K562 (cell line): ENCODE data around the gene SNTG2. TPM values are rescaled to one million over a fixed set of nuclear protein-coding genes. Genes with fewer than 3 reads are reported as not detected.

Experiments used
- ATAC-seq: fragments of 200-7000 bp; cut with Tn5 transposase; 3 replicates; pipeline ENCODE4 v1.9.1; 2020; ENCODE audit warnings: moderate library complexity
- BruUV-seq: library from RNA; stranded (reverse); fragments of 400-500 nt; replicated peaks from 2 replicates; lab custom pipeline; 2021; lab: Mats Ljungman, UMichigan
- CTCF ChIA-PET: fragments of 300-600 bp; formaldehyde crosslinking; extraction: SDS; loops from one replicate; lab custom pipeline; 2021; ENCODE audit warnings: low intra/inter-chr PET ratio; lab: Yijun Ruan, JAX
- POLR2A ChIA-PET: fragments of 300-600, 350-650 bp; sonication (Branson Sonifier 250); formaldehyde crosslinking; extraction: SDS; loops from one replicate; lab custom pipeline; 2021; ENCODE audit warnings: antibody characterized with exemption, inconsistent platforms; lab: Yijun Ruan, JAX
- DNase-seq, 4 experiments: peaks; one replicate each; pipeline versions ENCODE4 v3.0.0 to v3.0.0-alpha.2; 2011 to 2018; ENCODE audit warnings: low spot score in 3 of 4, mixed read lengths in 3 of 4; ENCODE audit errors: extremely low read depth in 1 of 4
- FAIRE-seq: peaks from 2 replicates; lab custom pipeline; 2011; peaks lifted over from hg19 to GRCh38; lab: Jason Lieb, UNC
- H2AFZ ChIP-seq: 2 replicates; pipeline ENCODE4 v1.6.0; 2011; ENCODE audit warnings: low read depth, low read length, control low read depth, inconsistent platforms
- H3K27ac ChIP-seq: fragments of 200-600 bp; 3 replicates; pipeline ENCODE4 v1.8.0; 2011; ENCODE audit warnings: low read depth, mild to moderate bottlenecking, control low read depth, inconsistent platforms, low read length, moderate library complexity, mixed read lengths; ENCODE audit errors: extremely low read depth
- H3K27me3 ChIP-seq, 2 experiments: fragments of 300-600 bp in 1 of 2; 2 replicates in 1 of 2; 3 replicates in 1 of 2; pipeline versions ENCODE4 v1.6.0 to v1.8.0; 2011; ENCODE audit warnings: inconsistent platforms in 2 of 2, low read length in 2 of 2, mild to moderate bottlenecking in 1 of 2, mixed read lengths in 1 of 2, moderate library complexity in 1 of 2; ENCODE audit not compliant: control insufficient read depth in 2 of 2, insufficient read depth in 2 of 2
- H3K36me3 ChIP-seq: fragments of 300-600 bp; 3 replicates; pipeline ENCODE4 v1.8.0; 2011; ENCODE audit warnings: mild to moderate bottlenecking, low read length, inconsistent platforms; ENCODE audit not compliant: control insufficient read depth, insufficient read depth
- H3K4me1 ChIP-seq, 2 experiments: fragments of 200-600 bp in 1 of 2; replicated peaks in 1 of 2; 2 replicates in 1 of 2; 3 replicates in 1 of 2; pipeline versions ENCODE4 v1.5.1 to v1.8.0; 2011; ENCODE audit warnings: inconsistent platforms in 2 of 2, low read length in 2 of 2, mild to moderate bottlenecking in 1 of 2, mixed read lengths in 1 of 2, moderate library complexity in 1 of 2; ENCODE audit not compliant: control insufficient read depth in 2 of 2, insufficient read depth in 2 of 2
- H3K4me2 ChIP-seq: 2 replicates; pipeline ENCODE4 v1.6.1; 2011; ENCODE audit warnings: low read length, control low read depth, inconsistent platforms, mixed read lengths; ENCODE audit not compliant: insufficient read depth
- H3K4me3 ChIP-seq: fragments of 200-600 bp; sonication (generic), shearing (Covaris generic); 2 replicates; pipeline ENCODE4 v1.5.1; 2016; ENCODE audit warnings: control low read depth, inconsistent platforms
- H3K79me2 ChIP-seq: fragments of 200-600 bp; 3 replicates; pipeline ENCODE4 v1.8.0; 2011; ENCODE audit warnings: low read length, inconsistent platforms; ENCODE audit not compliant: control insufficient read depth, insufficient read depth
- H3K9ac ChIP-seq, 2 experiments: 2 replicates each; pipeline versions ENCODE4 v1.6.0 to v1.6.1; 2011; ENCODE audit warnings: low read depth in 2 of 2, low read length in 2 of 2, control low read depth in 1 of 2, inconsistent platforms in 1 of 2, mild to moderate bottlenecking in 1 of 2, mixed read lengths in 1 of 2; ENCODE audit not compliant: insufficient read depth in 1 of 2
- H3K9me1 ChIP-seq: one replicate; pipeline ENCODE4 v1.6.0; 2011; ENCODE audit warnings: inconsistent platforms, mild to moderate bottlenecking, low read length, moderate library complexity; ENCODE audit not compliant: control insufficient read depth, insufficient read depth
- H3K9me3 ChIP-seq: replicated peaks from 2 replicates; pipeline ENCODE4 v1.5.1; 2011; ENCODE audit warnings: low read depth, low read length, inconsistent platforms; ENCODE audit not compliant: control insufficient read depth, insufficient read depth
- H4K20me1 ChIP-seq: replicated peaks from 2 replicates; pipeline ENCODE4 v1.6.1; 2011; ENCODE audit warnings: low read length, inconsistent platforms, mixed read lengths; ENCODE audit not compliant: control insufficient read depth, insufficient read depth
- CBX5 ChIP-seq: IDR thresholded peaks from 2 replicates; pipeline ENCODE4 v1.6.1; 2014; ENCODE audit warnings: low read depth, borderline replicate concordance
- GTF2E2 ChIP-seq: fragments of 200-800 bp; sonication (Bioruptor generic); IDR thresholded peaks from 2 replicates; pipeline ENCODE4 v1.6.1; 2016; ENCODE audit warnings: missing genetic modification characterization, missing compliant biosample characterization
- HOMEZ ChIP-seq: fragments of 250-450 bp; sonication (Bioruptor Pico); IDR thresholded peaks from 2 replicates; pipeline ENCODE4 v1.4.0; 2020; ENCODE audit warnings: mild to moderate bottlenecking, moderate library complexity
- KAT2B ChIP-seq: IDR thresholded peaks from one replicate; pipeline ENCODE4 v1.6.1; 2012; ENCODE audit warnings: low read depth, mild to moderate bottlenecking, control low read depth, inconsistent platforms, low read length, moderate library complexity
- KLF10 ChIP-seq: fragments of 250-450 bp; sonication (Bioruptor Pico); IDR thresholded peaks from 2 replicates; pipeline ENCODE4 v1.6.1; 2021; ENCODE audit warnings: matching md5 sums
- KLF13 ChIP-seq: fragments of 450-650 bp; IDR thresholded peaks from 2 replicates; pipeline ENCODE4 v1.6.1; 2016; ENCODE audit warnings: missing genetic modification characterization, low read depth, mild to moderate bottlenecking, missing compliant biosample characterization, moderate library complexity, borderline replicate concordance
- NFRKB ChIP-seq: fragments of 450-650 bp; IDR thresholded peaks from 2 replicates; pipeline ENCODE4 v1.6.1; 2016; ENCODE audit warnings: low read depth
- SMARCC2 ChIP-seq: fragments of 450-650 bp; IDR thresholded peaks from 2 replicates; pipeline ENCODE4 v1.6.1; 2017; ENCODE audit warnings: antibody characterized with exemption, moderate library complexity, mild to moderate bottlenecking, low read depth
- SRF ChIP-seq, 2 experiments: fragments of 250-450, 450-650 bp in 1 of 2; sonication (Bioruptor Pico) in 1 of 2; sonication (generic) in 1 of 2; formaldehyde crosslinking; IDR thresholded peaks; 2 replicates each; pipeline versions ENCODE4 v1.5.0 to v1.5.1; 2020 to 2022; ENCODE audit warnings: mild to moderate bottlenecking in 1 of 2, missing genetic modification reagents in 1 of 2
- TAF1 ChIP-seq: IDR thresholded peaks from 2 replicates; pipeline ENCODE4 v1.6.1; 2011; ENCODE audit warnings: mild to moderate bottlenecking, low read length, moderate library complexity; ENCODE audit not compliant: insufficient read depth, control insufficient read depth, severe bottlenecking; ENCODE audit errors: extremely low read depth
- TFAP4 ChIP-seq: sonication (generic); formaldehyde crosslinking; IDR thresholded peaks from 2 replicates; pipeline ENCODE4 v1.8.0; 2022; ENCODE audit warnings: missing genetic modification reagents, mild to moderate bottlenecking, moderate library complexity, borderline replicate concordance
- ZNF134 ChIP-seq: fragments of 250-450 bp; sonication (Bioruptor Pico); conservative IDR thresholded peaks from 2 replicates; pipeline ENCODE4 v1.4.0; 2020
- ZNF184 ChIP-seq: sonication (generic); formaldehyde crosslinking; IDR thresholded peaks from 2 replicates; pipeline ENCODE4 v1.5.0; 2020; ENCODE audit warnings: missing genetic modification reagents
- ZNF217 ChIP-seq: sonication (generic); formaldehyde crosslinking; IDR thresholded peaks from 2 replicates; pipeline ENCODE4 v1.8.0; 2022; ENCODE audit warnings: mild to moderate bottlenecking, missing genetic modification reagents
- WGBS: fragments of 100-300 bp; shearing (Covaris generic); methylation state at CpG from one replicate; pipeline ENCODE4 v1.1.6; 2016; ENCODE audit warnings: low coverage, mixed read lengths; ENCODE audit not compliant: insufficient coverage; ENCODE audit errors: missing lambda C conversion rate; 5-methylcytosine and 5-hydroxymethylcytosine counted together
- in situ Hi-C: fragments of 300-500 bp; cut with MboI; formaldehyde crosslinking; loops from 4 replicates; pipeline ENCODE4 v1.15.0; 2018; ENCODE audit warnings: inconsistent platforms, mixed read lengths
- intact Hi-C: fragments of 100-400 bp; cut with micrococcal nuclease; formaldehyde crosslinking; loops from 2 replicates; pipeline ENCODE4 v1.14.2; 2022
- polyA plus RNA-seq, 8 experiments: library from polyadenylated mRNA; depleted of rRNA in 4 of 8; stranded (reverse) in 5 of 8; unstranded in 3 of 8; fragments of >200 nt; fragmentation: Nextera tagmentation in 2 of 8; fragmentation: Illumina TruSeq in 1 of 8; extraction: Ambion mirVana in 2 of 8; extraction: Trizol in 1 of 8; gene quantifications; 2 replicates each; pipeline versions ENCODE4 v1.2.1 to v1.2.3, GENCODE V29; 2011 to 2014; ENCODE audit warnings: inconsistent platforms in 1 of 8, missing spikeins in 1 of 8
- total RNA-seq, 7 experiments: library from RNA; depleted of rRNA in 6 of 7; stranded (reverse); fragments of >200 nt in 6 of 7; fragmentation: Illumina TruSeq in 2 of 7; extraction: Trizol in 2 of 7; gene quantifications; 2 replicates each; pipeline versions ENCODE4 v1.2.1 to v1.2.3, GENCODE V29; 2011 to 2021; ENCODE audit warnings: low replicate concordance in 1 of 7

SNTG2 gene
- total and polyA plus RNA-seq, 9 of the 15 experiments (the other 6 are each of a cell fraction or from before 2014, with no cell fraction given), result not detected

GRCh38 chr2:1377473-1377872 is 426.8 kb downstream of the SNTG2 start (continued):
- TF ChIP-seq HOMEZ (CRISPR knock-in tag), result no peak
- TF ChIP-seq CBX5, result no peak
- no peak for TF ChIP-seq TAF1
- no peak for TF ChIP-seq NFRKB
- TF ChIP-seq, all 486 proteins: peak for 0

GRCh38 chr2:1378456-1379150 is 428.0 kb downstream of the SNTG2 start:
- POLR2A ChIA-PET, result no interaction called here
- BruUV-seq, result no TSS peak
- no peaks in the 10 kb centered on the region for H3K4me1 ChIP-seq
- no peak for TF ChIP-seq ZNF184 (CRISPR knock-in tag)
- TF ChIP-seq KLF13 (tag), result no peak
- no peak for TF ChIP-seq KLF10 (CRISPR knock-in tag)
- no peak for TF ChIP-seq ZNF217 (CRISPR knock-in tag)
- no peak for TF ChIP-seq SMARCC2
- TF ChIP-seq ZNF134 (CRISPR knock-in tag), result no peak
- TF ChIP-seq TFAP4 (CRISPR knock-in tag), result no peak
- TF ChIP-seq SRF (CRISPR knock-in tag; IDR thresholded peaks at IDR 0.05), result no peak
- TF ChIP-seq GTF2E2 (tag), result no peak
- no peak for TF ChIP-seq KAT2B
- FAIRE-seq (no peak), ATAC-seq (no peak), DNase-seq (no peak)
- H3K27me3 ChIP-seq, result peaks cover 6 to 37% of the 10 kb centered on the region in 2 experiments; a peak in 4 of 5 replicates
- in situ Hi-C loops, result no loop called here
- WGBS, result 0% methylated on average over 17 of the region's 17 CpGs
- no peaks in the 10 kb centered on the region for H3K79me2 ChIP-seq
- H3K36me3 ChIP-seq, result no peaks in the 10 kb centered on the region
- CTCF ChIA-PET, result interaction anchor here (0.6 kb wide), 1 partner anchor 1185 kb away, joined by 4 read pairs; no protein-coding TSS in a partner anchor
- H2AFZ ChIP-seq, result no peak overlapping the region
- no peaks in the 10 kb centered on the region for H3K9me3 ChIP-seq
- intact Hi-C loops, result no loop called here
- H4K20me1 ChIP-seq, result no peaks in the 10 kb centered on the region
- no peak overlapping the region for H3K4me2 ChIP-seq
- H3K9ac ChIP-seq, result no peak overlapping the region
- no peak overlapping the region for H3K27ac ChIP-seq
- H3K4me3 ChIP-seq, result no peak overlapping the region
- no peaks in the 10 kb centered on the region for H3K9me1 ChIP-seq
